Common myeloid progenitor, CD34-positive (primary cell): ENCODE results near the gene MAF.

Source experiments
- CTCF ChIA-PET: fragments of 350-600 bp; sonication (Branson Sonifier 250); formaldehyde crosslinking; loops from one replicate; lab custom pipeline; 2021; ENCODE audit warnings: antibody characterized with exemption; lab: Charles Lee
- POLR2A ChIA-PET: fragments of 350-600 bp; sonication (Branson Sonifier 250); formaldehyde crosslinking; loops from one replicate; lab custom pipeline; 2021; ENCODE audit warnings: antibody characterized with exemption; lab: Charles Lee
- DNase-seq, 3 donors: peaks; one replicate each; pipeline versions ENCODE4 v3.0.0 to v3.0.0-alpha.2; 2013
- H3K27ac ChIP-seq, 2 experiments: 1 replicate in 1 of 2; 2 replicates in 1 of 2; pipeline ENCODE4 v1.7.0; 2013; ENCODE audit warnings: inconsistent platforms in 2 of 2, low read length in 2 of 2, mild to moderate bottlenecking in 2 of 2, low read depth in 1 of 2, moderate library complexity in 1 of 2; ENCODE audit not compliant: severe bottlenecking in 2 of 2, insufficient read depth in 1 of 2, poor library complexity in 1 of 2
- H3K27me3 ChIP-seq, 5 experiments: replicated peaks in 2 of 5; 1 replicate in 3 of 5; 2 replicates in 2 of 5; pipeline versions ENCODE4 v1.6.1 to v1.7.0; 2013; ENCODE audit warnings: low read length in 4 of 5, mild to moderate bottlenecking in 2 of 5, moderate library complexity in 2 of 5, inconsistent platforms in 1 of 5; ENCODE audit not compliant: insufficient read depth in 5 of 5, control insufficient read depth in 4 of 5
- H3K36me3 ChIP-seq, 4 experiments: 1 replicate in 2 of 4; 2 replicates in 2 of 4; pipeline versions ENCODE4 v1.6.1 to v1.7.0; 2013; ENCODE audit warnings: low read length in 3 of 4, control low read depth in 1 of 4, mild to moderate bottlenecking in 1 of 4; ENCODE audit not compliant: control insufficient read depth in 4 of 4, insufficient read depth in 4 of 4
- H3K4me1 ChIP-seq, 4 experiments: 1 replicate in 3 of 4; 2 replicates in 1 of 4; pipeline versions ENCODE4 v1.6.1 to v1.7.1; 2013; ENCODE audit warnings: low read length in 3 of 4, mild to moderate bottlenecking in 3 of 4, control low read depth in 1 of 4, inconsistent platforms in 1 of 4, moderate library complexity in 1 of 4; ENCODE audit not compliant: control insufficient read depth in 4 of 4, insufficient read depth in 4 of 4; ENCODE audit errors: control extremely low read depth in 1 of 4
- H3K4me3 ChIP-seq, 7 experiments: 1 replicate in 4 of 7; 2 replicates in 3 of 7; pipeline versions ENCODE4 v1.5.1 to v1.7.0; 2013; ENCODE audit warnings: mild to moderate bottlenecking in 7 of 7, low read length in 6 of 7, moderate library complexity in 6 of 7, inconsistent platforms in 2 of 7, low read depth in 2 of 7, control low read depth in 1 of 7; ENCODE audit not compliant: insufficient read depth in 4 of 7, control insufficient read depth in 1 of 7; ENCODE audit errors: extremely low read depth in 1 of 7
- H3K9me3 ChIP-seq, 5 experiments: 1 replicate in 4 of 5; 2 replicates in 1 of 5; pipeline versions ENCODE4 v1.6.1 to v1.7.1; 2013; ENCODE audit warnings: low read length in 4 of 5, mild to moderate bottlenecking in 2 of 5, inconsistent platforms in 1 of 5, low read depth in 1 of 5, moderate library complexity in 1 of 5; ENCODE audit not compliant: control insufficient read depth in 4 of 5, insufficient read depth in 2 of 5; ENCODE audit errors: control extremely low read depth in 1 of 5
- WGBS: methylation state at CpG from one replicate; pipeline ENCODE4 v1.1.5; 2013; ENCODE audit not compliant: insufficient coverage; 5-methylcytosine and 5-hydroxymethylcytosine counted together

Gene MAF

GRCh38 chr16:79607587-79607986 is 7.0 kb upstream of the MAF start:
- Histone ChIP-seq H3K27ac (no peak overlapping the region), H3K4me1 (peaks cover 0 to 12% (median 7%) of the 10 kb centered on the region in 4 experiments), H3K36me3 (no peaks in the 10 kb centered on the region), H3K4me3 (no peak overlapping the region), H3K9me3 (no peaks in the 10 kb centered on the region), H3K27me3 (no peaks in the 10 kb centered on the region)
- 96% methylated on average over 3 of the region's 3 CpGs for WGBS
- peak in 2 of 3 donors; percentile 35 to 45 for DNase-seq
- CTCF ChIA-PET = interaction anchor here (1.5 kb wide), 1 partner anchor 14 kb away, joined by 4 read pairs; no protein-coding TSS in a partner anchor
- POLR2A ChIA-PET = no interaction called here

- Histone ChIP-seq H3K27me3 (no peaks in the 10 kb centered on the region), H3K27ac (no peak overlapping the region), H3K4me1 (peaks cover 4 to 26% (median 22%) of the 10 kb centered on the region in 4 experiments), H3K9me3 (no peaks in the 10 kb centered on the region), H3K4me3 (no peak overlapping the region), H3K36me3 (no peaks in the 10 kb centered on the region)
- peak; percentile 22 to 59 (median 51) for DNase-seq
- POLR2A ChIA-PET = interaction anchor here (0.6 kb wide), 2 partner anchors 284 to 1107 kb away, joined by 3 to 8 read pairs; no protein-coding TSS in a partner anchor
- CTCF ChIA-PET = interaction anchor here (1.2 kb wide), 1 partner anchor 479 kb away, joined by 3 read pairs; no protein-coding TSS in a partner anchor
- WGBS = 75% methylated on average over 6 of the region's 7 CpGs
Observed at GRCh38 chr16:79605999-79606398, 5.5 kb upstream of the MAF start.

- Histone ChIP-seq H3K27me3 (peaks cover 0 to 11% (median 0%) of the 10 kb centered on the region in 5 experiments), H3K9me3 (no peaks in the 10 kb centered on the region), H3K36me3 (no peaks in the 10 kb centered on the region), H3K4me3 (no peak overlapping the region), H3K4me1 (peaks cover 4 to 37% (median 31%) of the 10 kb centered on the region in 4 experiments), H3K27ac (no peak overlapping the region)
- DNase-seq = no peak
- ChIA-PET POLR2A (no interaction called here), CTCF (no interaction called here)
- 100% methylated on average over 1 of the region's 2 CpGs for WGBS
Observed at GRCh38 chr16:79603055-79603454, 2.5 kb upstream of the MAF start.

GRCh38 chr16:79602628-79603014 is 2.1 kb upstream of the MAF start:
- ChIA-PET POLR2A (interaction anchor here (0.7 kb wide), 1 partner anchor 15 kb away, joined by 9 read pairs; no protein-coding TSS in a partner anchor), CTCF (interaction anchor here (0.6 to 1.8 kb wide), 18 partner anchors 8 to 1490 kb away, joined by 3 to 7 read pairs (median 4); no protein-coding TSS in a partner anchor)
- Histone ChIP-seq H3K36me3 (no peaks in the 10 kb centered on the region), H3K9me3 (no peaks in the 10 kb centered on the region), H3K4me3 (no peak overlapping the region), H3K4me1 (peaks cover 8 to 37% (median 31%) of the 10 kb centered on the region in 4 experiments), H3K27me3 (peaks cover 0 to 15% (median 0%) of the 10 kb centered on the region in 5 experiments), H3K27ac (no peak overlapping the region)
- 37% methylated on average over 5 of the region's 5 CpGs for WGBS
- peak in 1 of 3 donors; percentile 11 for DNase-seq

- peak; percentile 79 to 83 (median 81) for DNase-seq
- peaks cover 8 to 37% (median 30%) of the 10 kb centered on the region in 4 experiments for H3K4me1 ChIP-seq
- peaks cover 0 to 18% (median 0%) of the 10 kb centered on the region in 5 experiments for H3K27me3 ChIP-seq
- no peak overlapping the region for H3K27ac ChIP-seq
- CTCF ChIA-PET = interaction anchor here (0.6 to 1.8 kb wide), 27 partner anchors 9 to 1490 kb away, joined by 3 to 7 read pairs (median 4); no protein-coding TSS in a partner anchor
- peak overlapping the region in 6 of 7 experiments; percentile 62 to 88 (median 78) for H3K4me3 ChIP-seq
- WGBS = 5% methylated on average over 13 of the region's 15 CpGs
- H3K9me3 ChIP-seq = no peaks in the 10 kb centered on the region
- no peaks in the 10 kb centered on the region for H3K36me3 ChIP-seq
- POLR2A ChIA-PET = interaction anchor here (0.7 kb wide), 1 partner anchor 15 kb away, joined by 9 read pairs; no protein-coding TSS in a partner anchor
Observed at GRCh38 chr16:79601931-79602627, 1.5 kb upstream of the MAF start.

DNA sequence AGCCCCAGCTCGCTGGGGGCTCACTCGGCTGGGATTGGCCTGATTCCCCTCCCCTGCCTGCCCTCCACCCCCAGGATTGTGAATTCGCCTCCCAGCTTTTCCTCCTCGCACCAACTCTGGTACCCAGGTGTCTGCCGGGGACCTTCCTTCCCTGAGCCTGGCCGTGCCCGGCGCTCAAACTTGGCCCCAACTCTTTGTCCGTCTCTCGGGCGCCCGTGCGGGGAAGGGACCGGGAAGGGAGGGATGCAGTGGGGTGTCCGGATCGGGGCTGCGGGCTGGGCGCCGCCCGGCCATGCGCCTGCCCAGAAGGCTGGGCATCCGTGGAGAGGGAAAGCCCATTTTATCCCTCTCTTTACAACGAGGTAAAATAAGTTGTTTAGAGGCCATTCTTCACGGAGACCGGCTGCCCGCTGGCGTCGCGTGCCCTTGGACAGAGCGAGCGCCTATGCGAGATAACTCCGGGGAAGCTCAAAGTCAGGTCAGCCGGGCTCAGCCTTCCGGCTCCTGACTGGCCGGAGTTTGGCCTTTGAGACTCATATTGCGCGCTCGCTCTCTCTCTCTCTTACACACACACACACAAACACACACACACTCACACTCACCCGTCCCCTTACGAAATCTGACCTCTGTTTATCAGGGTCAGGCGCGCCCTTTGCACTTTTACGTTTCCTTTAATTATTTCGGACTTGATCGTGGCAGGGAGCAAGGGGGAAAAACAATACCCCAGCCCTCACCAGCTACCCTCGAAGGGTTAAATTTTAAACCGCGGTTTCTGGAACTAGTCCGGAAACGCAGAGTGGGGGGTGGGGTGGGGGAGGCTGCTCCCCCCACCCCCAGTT is 774 bp upstream of the MAF start:
- under 1% methylated on average over 33 of the region's 51 CpGs for WGBS
- H3K27ac ChIP-seq = no peak overlapping the region
- peak overlapping the region; percentile 32 to 88 (median 72) for H3K4me3 ChIP-seq

More for the DNA sequence above, 774 bp upstream of the MAF start:
- H3K27me3 ChIP-seq = peaks cover 0 to 18% (median 0%) of the 10 kb centered on the region in 5 experiments
- POLR2A ChIA-PET = interaction anchor here (0.5 to 0.6 kb wide), 2 partner anchors 25 to 164 kb away, joined by 3 to 4 read pairs; no protein-coding TSS in a partner anchor
- H3K4me1 ChIP-seq = peaks cover 8 to 37% (median 30%) of the 10 kb centered on the region in 4 experiments
- no peaks in the 10 kb centered on the region for H3K9me3 ChIP-seq
- no peaks in the 10 kb centered on the region for H3K36me3 ChIP-seq
- peak in 1 of 3 donors; percentile 7 for DNase-seq
- CTCF ChIA-PET = interaction anchor here (0.7 to 1.8 kb wide), 19 partner anchors 9 to 1480 kb away, joined by 3 to 7 read pairs (median 3); no protein-coding TSS in a partner anchor
